Amygdala (tissue), 56 donors: ENCODE data around the gene SNU13.
"Not testable (repeated sequence)": the region's sequence is repeated elsewhere in the genome, so short reads cannot be mapped to it uniquely, and the experiment has no call there.

Experiments
- DNase-seq, 56 donors: peaks; one replicate each; lab custom pipeline; 2025; lab: John Stamatoyannopoulos, UW

The SNU13 gene

GRCh38 chr22:41682033-41682807, 6.4 kb downstream of the SNU13 start:
- DNase-seq = peak; percentile 18 to 89 (median 70)

- DNase-seq = no peak
Observed at GRCh38 chr22:41681616-41682015, 7.1 kb downstream of the SNU13 start.

GRCh38 chr22:41676134-41676533, 12.5 kb downstream of the SNU13 start:
- DNase-seq = no peak

GRCh38 chr22:41674846-41675340, 13.8 kb downstream of the SNU13 start:
- no peak for DNase-seq

GRCh38 chr22:41672780-41673509, 15.7 kb downstream of the SNU13 start:
- DNase-seq = no peak

- not testable (repeated sequence) for DNase-seq
Observed at GRCh38 chr22:41672096-41672495, 16.6 kb downstream of the SNU13 start.

- no peak for DNase-seq
Observed at GRCh38 chr22:41668971-41669911, 19.4 kb downstream of the SNU13 start.

- no peak for DNase-seq
Observed at GRCh38 chr22:41664951-41665350, 23.7 kb downstream of the SNU13 start.

- no peak for DNase-seq
Observed at GRCh38 chr22:41664490-41664889, 24.2 kb downstream of the SNU13 start.

GRCh38 chr22:41663594-41663993, 25.1 kb downstream of the SNU13 start:
- DNase-seq = not testable (repeated sequence)

- DNase-seq = no peak
Observed at GRCh38 chr22:41661713-41662112, 27.0 kb downstream of the SNU13 start.

GRCh38 chr22:41661088-41661487, 27.6 kb downstream of the SNU13 start:
- DNase-seq = no peak

- DNase-seq = no peak
Observed at GRCh38 chr22:41660416-41660815, 28.3 kb downstream of the SNU13 start.

- no peak for DNase-seq
Observed at GRCh38 chr22:41659941-41660340, 28.7 kb downstream of the SNU13 start.

GRCh38 chr22:41658869-41659268, 29.8 kb downstream of the SNU13 start:
- DNase-seq = no peak

- no peak for DNase-seq
Observed at GRCh38 chr22:41657709-41658108, 31.0 kb downstream of the SNU13 start.

- DNase-seq = no peak
Observed at GRCh38 chr22:41656556-41656955, 32.1 kb downstream of the SNU13 start.

- DNase-seq = no peak
Observed at GRCh38 chr22:41654322-41654721, 34.3 kb downstream of the SNU13 start.

- no peak for DNase-seq
Observed at GRCh38 chr22:41650821-41651220, 37.8 kb downstream of the SNU13 start.

GRCh38 chr22:41650229-41650628, 38.4 kb downstream of the SNU13 start:
- no peak for DNase-seq

- no peak for DNase-seq
Observed at GRCh38 chr22:41648432-41648831, 40.2 kb downstream of the SNU13 start.
